ENCODE results near the gene CACNB3.

CACNB3 gene

DNA sequence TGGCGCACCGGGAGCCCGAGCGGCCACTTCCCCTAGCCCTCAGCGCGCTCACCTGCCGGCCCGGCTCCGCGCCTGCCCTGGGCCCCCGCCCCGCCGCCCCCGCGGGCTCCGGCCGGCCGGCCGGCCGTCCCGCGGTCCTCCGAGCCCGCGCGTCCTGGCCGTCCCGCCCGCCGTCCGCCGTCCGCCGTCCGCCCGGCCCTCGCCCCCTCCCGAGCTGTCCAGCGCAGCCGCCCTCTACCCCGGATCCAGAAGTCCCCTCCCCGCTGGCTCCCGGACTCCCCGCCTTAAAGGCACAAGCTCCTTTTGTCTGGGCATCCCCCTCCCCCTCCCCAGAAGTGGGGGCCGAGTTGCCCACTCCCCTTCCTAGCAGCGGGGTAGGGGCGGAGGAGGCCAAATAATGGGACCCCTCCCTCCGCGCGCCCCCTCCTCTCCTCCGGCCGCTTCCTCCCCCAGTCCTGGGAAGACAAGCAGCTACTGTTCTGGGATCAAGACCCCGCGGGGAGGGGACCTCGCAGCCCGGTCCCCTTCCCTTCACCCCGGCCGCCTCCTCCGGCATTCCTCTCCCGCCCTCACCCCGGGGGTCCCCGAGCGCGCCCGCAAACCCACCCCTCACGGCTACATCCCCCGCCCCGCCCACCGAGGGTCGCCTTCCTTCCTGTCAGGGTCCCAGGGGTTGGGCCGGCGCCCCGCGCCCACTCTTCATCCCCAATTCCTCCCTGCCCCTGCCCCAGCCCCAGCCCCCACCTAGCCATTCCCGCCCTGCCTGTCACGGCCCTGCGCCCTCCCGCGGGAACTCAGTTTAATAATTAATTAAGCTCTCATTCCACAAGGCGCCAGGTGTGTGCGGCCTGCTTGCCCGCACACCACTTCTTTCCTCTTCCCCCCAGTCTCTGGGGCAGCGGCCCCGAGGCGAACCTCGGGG is 29.2 kb upstream of the CACNB3 start, which contains the start of gene ADCY6:
TSS of gene ADCY6 (minus strand) at position 236 of the 922 bp plus-strand sequence. CDS start 5,655 bp downstream, outside the sequence.
- DNase-seq (ENCODE audit: low read depth), result no peak

DNA sequence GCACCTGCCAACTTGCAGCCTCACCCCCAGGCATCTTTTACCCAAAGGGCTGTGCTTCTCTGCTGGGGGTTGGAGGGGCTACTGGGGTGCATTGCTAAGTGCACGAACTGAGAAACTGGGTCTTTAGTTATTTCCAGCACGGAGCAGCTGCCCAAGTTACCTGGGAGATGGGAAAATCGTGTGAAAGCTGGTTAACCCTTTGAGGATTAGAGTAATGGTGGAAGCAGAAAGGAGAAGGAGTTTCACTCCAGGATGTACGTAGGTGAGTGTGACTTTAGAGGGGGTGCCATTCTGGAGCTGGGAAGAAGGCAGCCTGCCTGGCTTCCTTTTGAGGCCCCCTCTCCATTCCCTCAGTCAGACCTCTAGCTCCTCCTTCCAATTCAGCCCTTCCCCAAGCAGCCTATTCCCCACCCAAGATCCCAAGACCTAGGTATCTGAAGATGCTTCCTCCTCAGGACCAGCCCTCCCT is 28.4 kb upstream of the CACNB3 start:
- DNase-seq (ENCODE audit: low read depth), result no peak

DNA sequence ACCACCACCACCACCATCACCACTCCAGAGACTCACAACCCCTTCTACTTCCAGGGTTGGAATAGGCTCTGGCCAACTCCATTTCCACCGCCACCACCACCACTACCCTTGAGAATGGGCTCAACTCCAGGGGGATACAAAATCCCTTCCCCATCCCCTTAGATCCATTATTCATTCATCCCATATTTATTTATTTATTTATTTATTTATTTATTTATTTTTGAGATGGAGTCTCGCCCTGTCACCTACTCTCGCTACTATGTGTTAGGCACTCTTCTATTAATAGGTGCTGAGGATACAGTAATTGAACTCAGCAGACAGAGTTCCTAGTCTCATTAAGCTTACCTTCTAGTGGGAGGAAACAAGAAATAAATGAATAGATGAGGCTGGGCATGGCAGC is 24.6 kb upstream of the CACNB3 start:
- no peak for DNase-seq (ENCODE audit: low read depth)

DNA sequence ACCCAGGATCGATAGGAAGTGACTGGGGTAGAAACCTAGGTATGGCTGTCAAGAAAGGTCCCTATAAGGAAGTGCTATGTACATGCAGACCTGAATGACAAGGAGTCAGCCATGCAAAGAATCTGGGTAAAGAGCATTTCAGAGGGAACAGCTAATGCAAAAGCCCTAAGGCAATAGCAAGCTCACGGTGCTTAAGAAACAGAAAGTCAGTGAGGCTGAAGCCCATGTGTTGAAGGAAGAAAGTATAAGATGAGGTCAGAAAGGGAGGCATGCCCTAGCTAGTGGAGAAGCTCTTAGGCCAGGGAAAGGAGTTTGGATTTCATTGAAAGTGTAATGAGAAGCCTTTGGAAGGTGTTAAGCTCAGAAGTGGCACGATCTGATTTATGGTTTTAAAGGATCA is 23.4 kb upstream of the CACNB3 start:
- DNase-seq (ENCODE audit: low read depth), result no peak

DNA sequence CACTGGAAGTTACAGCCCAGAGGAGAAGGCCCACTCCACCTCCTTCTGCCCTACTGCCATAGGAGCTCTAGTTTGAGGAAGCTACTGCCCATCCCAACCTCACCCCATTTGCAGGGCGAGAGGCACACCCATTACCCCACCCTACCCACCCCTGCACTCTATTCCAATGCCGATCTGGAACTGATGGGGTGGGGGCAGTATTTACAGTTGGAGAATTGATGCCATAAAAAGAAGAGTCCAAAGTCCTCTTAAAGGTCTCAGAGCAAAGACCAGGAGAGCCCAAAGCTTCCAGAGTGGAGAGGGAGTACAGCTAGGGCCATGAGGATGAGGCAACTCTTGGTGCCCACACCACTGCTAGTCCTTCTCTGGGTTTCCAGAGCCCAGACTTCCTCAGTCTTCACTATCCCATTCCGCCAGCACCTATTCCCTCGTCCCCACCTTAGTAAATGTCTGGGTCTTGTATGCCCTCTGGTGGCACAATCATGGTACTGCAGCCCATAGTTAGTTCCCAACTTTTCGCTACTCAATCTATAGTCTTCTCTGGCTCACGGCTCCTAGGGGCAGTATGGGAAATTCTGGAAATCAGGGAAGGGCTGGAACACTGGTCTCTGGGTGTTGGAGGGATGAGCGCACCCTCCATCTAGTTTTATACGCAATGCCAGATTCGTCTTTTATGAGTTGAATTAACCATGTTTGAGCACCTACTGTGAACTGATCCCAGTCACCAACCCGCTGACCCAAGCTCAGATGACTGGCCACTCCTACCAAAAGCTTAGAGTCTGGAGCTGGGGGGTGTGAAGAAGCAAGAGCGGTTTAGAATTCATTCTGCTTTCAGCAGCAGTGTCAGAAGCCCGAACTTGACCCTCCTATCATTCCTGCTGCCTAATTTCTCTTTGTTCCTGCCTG is 22.5 kb upstream of the CACNB3 start:
- DNase-seq (ENCODE audit: low read depth), result peak; percentile 24

DNA sequence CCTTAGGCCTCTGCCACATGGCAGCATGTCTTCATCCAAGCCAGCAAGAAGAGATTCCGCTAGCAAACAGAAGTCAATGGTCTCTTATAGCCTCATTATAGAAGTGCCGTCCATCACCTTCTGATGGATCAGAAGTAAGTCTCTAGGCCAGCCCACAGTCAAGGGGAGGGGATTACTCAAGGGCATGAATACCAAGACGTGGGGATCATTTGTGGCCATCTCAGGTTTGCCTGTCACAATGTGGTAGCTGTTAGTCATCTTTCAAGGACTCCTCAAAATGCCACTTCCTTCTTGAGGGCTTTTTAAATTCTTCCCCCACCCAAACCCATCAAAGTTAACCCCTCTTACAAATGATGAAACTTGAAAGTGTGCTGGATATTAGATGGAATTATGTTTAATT is 21.3 kb upstream of the CACNB3 start:
- DNase-seq (ENCODE audit: low read depth), result no peak

DNA sequence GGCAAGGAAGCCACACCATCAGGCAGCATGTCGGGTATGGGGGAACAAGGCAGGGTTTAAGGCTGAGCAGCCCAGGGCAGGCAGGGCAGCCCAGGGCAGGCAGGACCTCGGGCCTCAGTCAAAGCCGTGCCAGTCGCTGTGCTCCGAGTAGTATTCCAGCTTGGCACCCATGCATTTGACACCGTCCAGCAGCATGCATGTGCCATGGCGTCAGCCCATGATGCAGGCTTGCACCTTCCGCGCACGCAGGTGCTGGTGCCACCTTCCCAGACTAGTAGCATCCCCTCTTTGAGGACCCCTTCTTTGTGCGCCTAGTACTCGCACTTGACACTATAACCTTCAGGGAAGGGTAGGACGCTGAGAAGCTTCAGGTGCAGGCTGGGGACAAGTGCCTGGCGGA is 17.8 kb upstream of the CACNB3 start:
- DNase-seq (ENCODE audit: low read depth), result no peak

DNA sequence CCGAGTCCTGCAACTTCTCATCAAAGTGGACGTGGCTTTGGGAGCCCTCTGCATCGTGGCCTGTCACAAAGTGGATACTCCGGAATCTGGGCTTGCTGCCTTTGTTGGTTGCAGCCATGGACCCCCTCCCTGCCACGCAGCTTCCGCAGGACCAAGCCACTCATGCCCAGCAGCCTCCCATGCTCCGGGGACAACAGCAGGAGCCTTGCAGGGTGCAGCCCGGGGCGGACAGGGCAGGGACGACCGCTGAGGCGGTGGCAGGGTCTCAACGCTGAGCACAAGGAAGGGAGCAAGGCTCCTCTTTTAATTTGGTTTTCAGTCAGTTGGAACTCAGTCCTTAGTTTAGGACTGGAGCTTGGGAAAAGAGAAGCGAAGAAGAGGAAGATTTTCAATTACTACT is 17.3 kb upstream of the CACNB3 start:
- DNase-seq (ENCODE audit: low read depth), result no peak

DNA sequence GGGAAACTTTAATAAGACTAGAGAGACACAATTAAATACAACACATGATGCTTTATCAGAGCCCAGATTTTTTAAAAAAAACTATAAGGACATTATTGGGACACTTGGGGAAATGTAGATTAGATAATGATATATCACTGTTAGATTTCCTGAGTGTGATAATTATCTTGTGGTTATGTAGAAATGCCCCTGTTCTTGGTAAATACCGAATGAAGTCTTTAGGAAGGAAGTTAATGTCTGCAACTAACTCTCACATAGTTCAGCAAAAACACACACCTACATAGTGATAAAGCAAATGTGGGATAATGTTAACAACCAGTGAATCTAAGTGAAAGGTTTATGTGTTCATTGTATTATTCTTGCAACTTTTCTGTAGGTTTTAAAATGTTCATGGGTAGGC is 14.6 kb upstream of the CACNB3 start:
- no peak for DNase-seq (ENCODE audit: low read depth)

DNA sequence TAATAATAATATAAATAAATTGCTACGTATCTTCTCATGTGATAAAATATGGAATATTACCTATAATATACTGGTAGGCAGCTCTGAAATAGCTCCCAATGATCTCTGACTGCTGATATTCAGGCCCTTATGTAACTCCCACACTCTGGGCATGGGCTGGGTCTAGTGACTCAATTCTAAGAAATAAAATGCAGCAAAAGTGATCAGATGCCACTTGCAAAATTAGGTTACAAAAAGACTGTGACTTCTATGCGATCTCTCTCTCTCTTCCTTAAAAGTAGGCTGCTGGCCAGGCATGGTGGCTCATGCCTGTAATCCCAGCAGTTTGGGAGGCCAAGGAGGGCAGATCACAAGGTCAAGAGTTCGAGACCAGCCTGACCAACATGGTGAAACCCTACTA is 10.3 kb upstream of the CACNB3 start:
- no peak for DNase-seq (ENCODE audit: low read depth)

DNA sequence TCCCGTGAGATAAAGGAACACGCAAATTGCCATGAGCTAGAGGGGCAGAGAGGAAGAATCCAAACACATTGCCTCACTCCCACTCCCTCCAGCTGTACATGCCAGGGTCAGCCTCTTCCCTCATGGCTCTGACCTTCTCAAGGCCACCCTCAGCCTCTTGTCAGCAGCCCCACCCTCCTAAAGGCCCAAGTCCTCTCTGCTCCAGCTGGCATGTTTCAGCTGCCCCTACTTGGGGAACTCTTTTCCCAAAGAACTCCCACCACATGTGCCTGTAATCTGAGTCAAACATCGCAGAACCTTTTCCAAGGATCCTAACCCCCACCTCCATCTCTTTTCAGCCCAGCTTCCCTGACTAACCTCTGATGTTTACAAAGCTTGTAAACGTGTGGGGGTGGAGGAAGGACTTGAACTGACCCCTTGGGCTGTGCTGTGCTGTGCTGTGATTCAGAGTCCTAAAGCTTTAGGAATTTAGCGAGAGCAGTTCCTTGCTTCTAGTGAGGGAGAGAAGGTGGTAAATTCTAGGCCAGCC is 7.3 kb upstream of the CACNB3 start:
- no peak for DNase-seq (ENCODE audit: low read depth)

DNA sequence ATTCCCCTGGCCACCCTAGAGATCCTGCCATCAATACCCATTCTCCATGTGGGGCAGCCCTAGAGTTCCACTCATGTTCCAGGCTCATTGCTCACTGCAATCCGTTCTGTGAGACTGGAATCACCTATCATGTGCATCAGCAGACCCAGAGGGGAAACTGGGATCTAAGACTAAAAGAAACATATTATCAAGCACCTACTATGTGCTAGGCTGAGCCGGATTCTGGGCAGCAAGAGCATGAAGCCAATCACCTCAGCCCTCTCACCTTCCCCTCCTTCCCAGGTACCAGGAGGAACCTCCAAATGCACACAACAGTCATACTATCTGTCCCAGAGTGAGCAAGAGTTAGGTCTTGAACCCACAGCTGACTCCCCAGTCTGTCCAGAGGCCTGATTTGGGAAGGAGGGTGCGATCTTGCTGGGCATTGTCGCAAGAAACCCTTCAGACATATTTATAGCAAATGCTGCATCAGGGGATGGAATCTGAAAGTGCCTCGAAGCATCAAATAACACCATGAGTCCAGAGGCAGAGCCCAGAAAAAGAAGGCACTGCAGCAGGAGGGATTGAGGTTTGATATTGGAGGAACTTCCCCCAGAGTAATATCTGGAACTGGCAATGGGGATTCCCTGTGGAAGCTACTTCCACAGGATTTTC is 6.7 kb upstream of the CACNB3 start:
- no peak for DNase-seq (ENCODE audit: low read depth)

DNA sequence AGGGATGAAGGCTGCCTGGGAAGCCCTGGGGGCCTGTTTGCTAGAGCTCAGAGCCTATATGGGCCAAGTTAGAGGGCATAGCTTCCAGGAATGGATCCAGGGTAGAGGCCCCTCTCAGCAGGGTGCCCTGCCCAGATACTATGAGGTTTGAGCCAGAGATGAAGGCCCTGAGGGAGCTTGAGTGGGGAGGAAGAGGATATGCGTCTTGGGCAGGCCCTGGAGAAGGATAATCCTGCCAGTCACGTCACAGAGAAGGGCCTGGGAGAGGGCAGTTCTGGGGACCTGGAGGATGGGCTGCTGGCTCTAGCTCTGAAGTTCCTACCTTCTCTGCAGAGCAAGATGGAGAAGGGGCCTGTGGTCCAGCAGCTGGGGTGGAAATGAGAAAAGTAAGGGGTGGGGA is 5.9 kb upstream of the CACNB3 start:
- no peak for DNase-seq (ENCODE audit: low read depth)

DNA sequence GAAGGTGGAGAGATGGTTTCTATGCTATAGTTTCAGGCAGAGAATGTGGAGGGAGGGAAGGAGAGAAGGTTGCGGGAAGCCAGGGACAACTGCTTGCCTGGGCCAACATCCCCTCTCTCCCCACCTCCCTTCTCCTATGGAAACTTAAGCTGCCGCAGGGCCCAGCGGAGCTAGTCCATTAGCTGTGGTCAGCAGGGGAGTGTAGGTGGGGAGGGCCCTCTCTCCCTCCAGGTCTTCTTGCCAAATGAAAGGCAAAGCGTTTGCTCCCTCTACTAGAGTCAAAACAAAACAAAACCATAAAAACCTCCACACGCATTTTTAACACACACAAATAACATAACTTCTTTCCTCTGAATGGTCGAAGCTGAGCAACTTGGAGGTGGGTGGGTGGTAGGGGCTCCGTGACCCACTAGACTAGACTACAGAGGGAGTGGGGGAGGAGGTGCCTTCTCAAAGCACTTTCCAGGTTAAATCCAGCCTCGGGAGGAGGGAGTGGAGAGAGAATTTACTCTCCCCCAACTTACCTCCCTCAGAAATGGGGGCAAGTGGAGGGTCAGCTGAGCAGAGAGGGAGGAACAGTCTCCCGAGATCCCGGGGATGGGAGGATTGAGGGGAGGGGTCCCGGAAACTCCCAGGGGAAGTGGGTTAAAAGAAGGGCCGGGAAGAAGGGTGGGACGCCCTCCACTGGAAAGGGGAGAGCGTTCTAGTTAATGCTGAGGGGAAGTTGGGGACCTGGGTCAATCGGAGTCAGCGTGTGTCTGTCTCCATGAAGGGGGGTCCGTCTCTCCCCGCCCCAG is 4.6 kb upstream of the CACNB3 start:
- DNase-seq (ENCODE audit: low read depth), result no peak

DNA sequence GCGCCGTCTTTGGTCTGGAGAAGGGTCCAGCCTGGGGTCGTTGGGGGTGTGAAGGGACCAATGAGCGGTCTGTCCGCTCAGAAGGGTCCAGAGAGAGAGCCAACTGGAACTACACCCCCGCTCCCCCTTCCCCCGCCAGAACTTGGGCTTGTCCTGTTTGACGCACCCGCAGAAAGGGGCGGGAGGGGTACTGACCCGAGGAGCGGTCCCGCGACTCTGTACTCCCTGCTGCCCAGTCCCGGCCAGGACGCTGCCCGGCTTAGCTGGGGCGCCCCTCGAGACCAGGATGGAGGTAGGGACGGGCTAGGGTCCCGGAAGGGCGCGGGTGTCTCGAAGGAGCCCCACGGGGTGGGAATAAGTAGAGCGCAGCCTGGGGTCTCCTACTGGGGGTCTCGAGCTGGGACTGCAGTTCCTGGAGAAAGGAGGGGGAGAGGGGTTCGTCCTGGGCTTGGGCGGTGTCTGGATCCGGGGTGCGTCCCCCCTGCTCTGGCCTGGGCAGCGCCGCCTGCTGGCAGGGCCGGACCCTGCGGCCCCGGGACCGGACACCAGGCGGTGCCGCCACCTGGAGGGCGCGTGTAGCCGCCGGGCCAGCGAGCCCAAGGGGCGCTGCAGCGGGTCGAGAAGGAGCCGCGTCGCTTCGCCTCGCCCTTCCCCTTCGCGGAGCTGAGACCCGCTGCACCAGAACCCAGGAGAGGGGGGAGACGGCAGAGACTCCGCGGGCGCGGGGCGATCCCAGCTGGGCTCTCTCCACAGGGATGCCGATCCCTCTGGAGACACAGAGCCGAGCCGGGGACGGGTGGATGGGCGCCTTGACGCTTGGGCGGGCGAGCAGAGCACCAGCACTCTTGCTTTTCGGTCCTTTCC is 3.8 kb upstream of the CACNB3 start:
- peak; percentile 70 for DNase-seq (ENCODE audit: low read depth)

DNA sequence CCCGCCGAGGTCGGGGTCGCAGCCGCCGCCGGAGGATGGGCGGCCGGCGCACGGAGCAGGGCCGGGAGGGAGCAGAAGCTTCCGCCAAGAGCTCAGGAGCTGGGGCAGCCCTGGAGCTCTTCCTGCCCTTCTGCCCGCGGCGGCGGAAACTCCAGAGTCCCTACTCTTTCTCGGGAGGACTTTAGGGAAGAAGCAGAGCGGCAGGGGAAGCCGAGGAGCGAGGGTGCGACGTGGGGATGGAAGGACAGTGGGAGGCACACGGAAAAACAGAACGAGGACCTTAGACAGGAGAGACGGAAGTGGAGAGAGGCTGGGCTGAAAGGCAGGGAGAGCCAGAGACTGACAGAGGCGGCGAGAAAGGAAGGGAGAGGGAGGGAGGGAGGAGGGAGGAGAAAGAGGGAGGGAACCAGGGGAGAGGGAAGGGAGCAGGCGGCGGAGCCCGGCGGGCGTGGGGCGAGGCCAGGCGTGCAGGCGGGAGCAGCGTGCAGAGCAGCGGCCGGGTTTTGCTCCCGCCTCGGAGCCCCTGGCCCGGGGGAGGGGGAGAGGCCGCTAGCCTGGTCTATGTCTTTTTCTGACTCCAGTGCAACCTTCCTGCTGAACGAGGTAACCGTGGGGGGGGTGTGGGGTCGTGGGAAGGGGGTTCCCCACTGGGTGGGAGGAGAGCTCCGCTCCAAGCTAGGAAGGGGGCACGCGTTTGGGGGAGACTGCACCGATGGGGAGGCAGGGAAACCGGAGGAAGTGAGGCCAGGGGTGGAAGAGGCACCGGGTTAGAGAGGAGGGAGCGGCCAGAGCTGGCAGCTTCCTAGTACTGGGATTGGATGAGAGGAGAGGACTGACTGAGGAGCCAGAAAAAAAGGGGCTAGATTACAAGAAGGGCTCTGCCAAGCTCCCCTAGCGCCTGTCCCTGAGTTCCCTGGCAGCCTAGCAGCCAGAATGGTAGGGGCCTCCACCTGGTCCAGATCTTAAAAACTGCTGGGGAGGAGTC is 2.9 kb upstream of the CACNB3 start:
- DNase-seq (ENCODE audit: low read depth), result no peak

DNA sequence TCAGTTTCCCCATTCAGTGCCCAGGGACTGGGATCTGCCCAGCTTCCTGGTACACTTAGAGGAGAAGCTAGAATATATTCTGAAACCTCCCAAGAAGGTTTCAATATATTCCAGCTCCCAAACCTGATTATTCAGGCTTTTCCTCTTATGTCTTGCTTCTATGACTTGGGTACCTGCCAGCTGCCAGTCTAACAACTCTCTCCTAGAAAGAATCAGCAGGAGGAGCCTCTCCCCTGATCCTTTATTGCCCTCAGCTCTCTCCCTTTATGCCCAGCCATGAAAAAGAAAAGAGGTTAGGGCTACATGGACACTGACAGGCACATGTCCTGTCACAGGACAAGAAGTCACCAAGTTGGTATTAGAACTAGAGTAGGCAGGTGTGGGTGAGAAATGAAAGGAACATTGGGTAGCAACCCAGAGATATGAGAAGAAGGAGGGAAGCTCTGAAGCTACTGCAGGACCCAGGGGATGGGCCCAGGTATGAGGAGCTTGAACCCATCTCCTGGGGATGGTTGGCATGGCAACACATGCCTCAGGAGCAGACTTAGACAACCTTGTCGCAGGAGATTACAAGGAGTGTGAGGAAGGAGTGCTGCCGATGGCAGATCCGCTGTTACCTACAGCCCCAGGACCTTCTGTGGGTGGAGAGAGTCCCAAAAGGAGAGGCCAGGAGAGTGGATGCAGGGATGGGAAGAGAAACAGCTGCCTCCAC is 2.0 kb upstream of the CACNB3 start:
- no peak for DNase-seq (ENCODE audit: low read depth)

Data from activated T-helper 9 cell treated with anti-CD3 and anti-CD28 coated beads, Interleukin-2, amount 50 U/mL, for 16 hours (primary cell).